LNCAP (cell line): ENCODE results near the gene SLC9A8.

Experiments used
- CTCF ChIP-seq: fragments of 450-650 bp; IDR thresholded peaks from 2 replicates; pipeline ENCODE4 v1.5.1; 2017; ENCODE audit warnings: mild to moderate bottlenecking

The SLC9A8 gene

GRCh38 chr20:49863666-49864065, 51.0 kb downstream of the SLC9A8 start:
- no peak for TF ChIP-seq CTCF

- no peak for TF ChIP-seq CTCF
These were observed 52.9 kb downstream of the SLC9A8 start for GRCh38 chr20:49865559-49865958.

- TF ChIP-seq CTCF: no peak
These were observed 53.4 kb downstream of the SLC9A8 start for GRCh38 chr20:49866051-49866450.

GRCh38 chr20:49867453-49868215, 55.0 kb downstream of the SLC9A8 start:
- no peak for TF ChIP-seq CTCF

- TF ChIP-seq CTCF: no peak
These were observed 55.9 kb downstream of the SLC9A8 start for GRCh38 chr20:49868538-49868937.

- no peak for TF ChIP-seq CTCF
These were observed 56.3 kb downstream of the SLC9A8 start for GRCh38 chr20:49868964-49869363.

- TF ChIP-seq CTCF: no peak
These were observed 57.6 kb downstream of the SLC9A8 start for GRCh38 chr20:49870261-49870660.
